HG02571 (cell line): ENCODE results near the gene GABPB1.

Experiments used
- ATAC-seq: cut with Tn5 transposase; IDR thresholded peaks from one replicate; pipeline ENCODE4 v1.9.1; 2021; ENCODE audit warnings: mild to moderate bottlenecking, moderate library complexity; ENCODE audit not compliant: unreplicated experiment

The GABPB1 gene

DNA sequence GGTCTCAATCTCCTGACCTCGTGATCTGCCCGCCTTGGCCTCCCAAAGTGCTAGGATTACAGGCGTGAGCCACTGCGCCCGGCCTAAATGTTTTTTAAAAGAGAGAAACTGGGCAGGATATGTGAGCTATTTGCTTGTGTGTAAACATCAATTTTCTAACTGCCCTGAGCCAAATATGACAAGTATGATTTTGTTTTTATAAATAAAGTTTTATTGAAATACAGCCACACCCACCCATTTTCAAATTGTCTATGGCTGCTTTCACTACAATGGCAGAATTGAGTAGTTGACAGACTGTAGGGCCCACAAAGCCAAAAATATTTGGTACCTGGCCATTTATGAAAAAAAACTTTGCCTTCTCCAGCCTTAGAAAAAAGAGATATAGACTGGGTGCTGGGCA lies 73.6 kb downstream of the GABPB1 start:
- ATAC-seq = no peak

DNA sequence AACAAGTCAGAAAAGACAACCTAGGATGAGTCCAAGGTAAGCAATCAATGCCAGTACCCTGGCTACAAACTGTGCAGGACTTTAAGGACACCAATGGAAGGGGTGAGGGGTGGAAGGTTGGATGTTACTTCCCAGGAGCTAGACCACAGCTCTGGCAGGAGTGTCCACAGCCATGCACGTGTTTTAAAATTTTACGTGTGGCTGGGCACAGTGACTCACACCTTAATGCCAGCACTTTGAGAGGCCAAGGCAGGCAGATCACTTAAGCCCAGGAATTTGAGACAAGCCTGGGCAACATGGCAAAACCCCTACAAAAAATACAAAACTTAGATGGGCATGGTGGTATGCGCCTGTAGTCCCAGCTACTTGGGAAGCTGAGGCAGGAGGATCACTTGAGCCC lies 74.7 kb downstream of the GABPB1 start:
- ATAC-seq = no peak

- no peak for ATAC-seq
Measured at GRCh38 chr15:50278496-50278895, 76.5 kb downstream of the GABPB1 start.

GRCh38 chr15:50277370-50277769 lies 77.6 kb downstream of the GABPB1 start:
- ATAC-seq = no peak

DNA sequence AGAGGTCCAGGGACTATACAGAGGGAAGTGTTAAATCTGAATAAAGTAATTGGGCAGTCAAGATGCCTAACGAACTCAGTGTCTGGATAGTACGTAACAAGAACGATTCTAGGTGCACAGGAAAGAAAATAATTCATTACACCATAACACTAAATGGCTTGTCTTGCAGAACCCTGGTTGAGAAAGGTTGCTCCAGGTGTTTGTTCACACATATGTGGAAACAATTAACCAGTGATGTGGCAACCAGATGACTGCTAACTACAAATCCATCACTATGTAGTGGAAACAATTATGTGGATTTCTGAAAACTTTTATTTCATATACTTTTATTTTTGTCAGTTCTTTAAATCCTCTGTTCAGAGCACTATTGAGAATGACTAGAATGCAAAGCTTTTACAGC lies 79.1 kb downstream of the GABPB1 start:
- ATAC-seq = no peak

- ATAC-seq = no peak
Measured at GRCh38 chr15:50275091-50275490, 79.9 kb downstream of the GABPB1 start.

DNA sequence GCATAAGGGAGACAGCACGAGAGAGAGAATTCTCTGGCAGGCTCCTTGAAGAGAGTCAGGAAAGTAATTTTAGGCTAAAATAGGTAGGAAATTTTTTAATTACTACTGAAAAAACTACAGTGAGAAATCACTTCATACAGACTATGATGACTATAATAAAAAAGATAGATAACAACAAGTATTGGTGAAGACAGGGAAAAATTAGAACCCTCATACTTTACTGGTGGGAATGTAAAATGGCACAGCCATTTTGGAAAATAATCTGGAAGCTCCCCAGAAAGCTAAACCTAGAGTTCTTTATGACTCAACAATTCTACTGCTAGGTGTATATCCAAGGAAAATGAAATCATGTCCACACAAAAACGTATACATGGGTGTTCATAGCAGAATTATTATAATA lies 87.4 kb downstream of the GABPB1 start:
- ATAC-seq = no peak

- no peak for ATAC-seq
Measured at GRCh38 chr15:50265620-50266019, 89.4 kb downstream of the GABPB1 start, which contains the start of gene HDC. TSS of gene HDC (minus strand) at chr15:50265726. CDS start at chr15:50265623, 103 bp downstream.

DNA sequence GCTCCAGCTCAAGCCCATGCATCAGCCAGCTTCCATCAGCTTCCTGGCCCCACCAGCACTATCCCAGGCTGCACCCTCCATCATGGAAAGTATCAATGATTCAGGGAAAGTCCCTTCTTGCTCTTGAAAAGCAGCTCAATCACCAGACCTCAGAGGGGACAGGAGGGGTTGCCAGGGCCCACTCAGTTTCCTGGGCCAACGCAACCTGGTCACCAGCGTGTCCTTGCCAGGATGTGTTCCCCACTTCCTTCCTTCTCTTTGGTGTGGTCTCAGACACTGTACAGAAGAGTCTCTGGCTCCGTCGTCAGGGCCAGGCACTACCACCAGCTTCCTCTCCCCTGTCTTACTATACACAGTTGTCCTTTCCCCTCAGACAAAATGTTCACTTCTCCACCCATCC lies 92.5 kb downstream of the GABPB1 start:
- no peak for ATAC-seq

GRCh38 chr15:50261981-50262380 lies 93.0 kb downstream of the GABPB1 start:
- no peak for ATAC-seq

GRCh38 chr15:50260969-50261496 lies 94.0 kb downstream of the GABPB1 start:
- peak; percentile 45 for ATAC-seq

DNA sequence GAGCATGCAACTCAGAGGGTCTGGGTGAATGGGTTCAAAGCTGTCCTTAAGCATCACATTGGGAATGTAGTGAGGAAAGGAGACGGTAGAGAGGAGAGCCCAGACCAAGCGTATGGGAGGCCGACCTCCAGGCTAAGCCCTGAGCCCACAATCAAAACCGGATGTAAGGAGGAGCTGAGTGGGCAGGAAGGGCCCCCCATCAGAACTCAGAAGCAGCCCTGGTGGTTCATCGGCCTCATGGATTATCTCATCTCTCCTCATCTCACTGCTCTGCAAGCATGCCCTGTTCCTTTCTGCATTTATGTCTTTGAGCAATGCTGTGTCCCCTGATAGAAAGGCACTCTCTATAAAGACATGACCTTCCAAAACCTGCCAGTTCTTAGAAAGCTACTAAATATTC lies 95.7 kb downstream of the GABPB1 start:
- ATAC-seq = no peak

GRCh38 chr15:50257924-50258323 lies 97.1 kb downstream of the GABPB1 start:
- no peak for ATAC-seq

- ATAC-seq = no peak
Measured at GRCh38 chr15:50257332-50257731, 97.7 kb downstream of the GABPB1 start.

GRCh38 chr15:50256188-50257041 lies 98.6 kb downstream of the GABPB1 start:
- ATAC-seq = no peak

DNA sequence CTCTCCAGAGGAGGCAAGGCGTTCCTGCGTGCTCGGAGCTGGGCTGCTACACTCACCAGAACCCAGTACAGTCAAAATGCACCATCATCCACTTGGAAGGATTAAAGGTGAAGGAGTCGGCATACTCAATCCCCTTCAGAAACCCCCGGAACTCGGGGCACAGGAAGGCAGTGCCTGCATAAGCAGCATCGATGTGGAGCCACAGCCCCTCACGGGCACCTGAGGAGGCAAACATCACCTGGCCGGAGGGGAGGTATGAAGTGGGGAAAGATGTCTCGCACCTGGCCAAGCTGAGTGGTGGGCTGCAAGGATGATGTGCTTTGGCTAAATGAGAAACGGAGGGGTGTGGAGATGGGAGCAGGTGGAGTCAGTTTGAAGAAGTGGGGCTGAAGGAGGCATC lies 102.4 kb downstream of the GABPB1 start:
- ATAC-seq = no peak

- no peak for ATAC-seq
Measured at GRCh38 chr15:50251638-50252182, 103.3 kb downstream of the GABPB1 start.

DNA sequence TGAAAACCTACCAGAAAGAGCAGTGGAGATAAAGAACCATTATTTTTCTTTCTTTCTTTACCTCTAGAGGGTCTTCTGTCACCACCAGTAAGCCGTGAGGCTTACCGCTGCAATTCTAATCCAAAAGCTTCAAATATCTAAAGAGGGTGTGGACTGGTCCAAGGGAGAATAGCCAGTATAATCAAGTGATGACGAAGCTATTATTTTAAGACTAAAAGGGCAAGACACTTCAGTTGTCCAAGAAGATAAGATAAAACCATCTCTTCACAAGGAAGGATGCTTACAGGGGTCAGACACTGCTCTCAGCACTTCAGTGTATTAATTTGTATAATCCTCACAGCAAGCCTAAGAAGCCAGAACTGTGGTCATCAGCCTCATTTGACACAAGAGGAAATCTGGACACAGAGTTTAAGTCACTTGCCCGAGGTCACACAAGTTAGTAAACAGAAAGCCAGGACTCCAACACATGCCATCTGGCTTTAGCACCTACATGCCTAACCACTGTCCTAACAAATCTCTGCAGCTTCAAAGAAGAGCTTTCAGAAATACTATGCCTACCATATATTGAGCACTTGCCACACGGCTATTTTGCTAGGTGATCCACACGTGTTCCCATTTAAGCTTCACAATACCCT lies 104.1 kb downstream of the GABPB1 start:
- no peak for ATAC-seq

GRCh38 chr15:50249704-50250103 lies 105.3 kb downstream of the GABPB1 start:
- no peak for ATAC-seq

DNA sequence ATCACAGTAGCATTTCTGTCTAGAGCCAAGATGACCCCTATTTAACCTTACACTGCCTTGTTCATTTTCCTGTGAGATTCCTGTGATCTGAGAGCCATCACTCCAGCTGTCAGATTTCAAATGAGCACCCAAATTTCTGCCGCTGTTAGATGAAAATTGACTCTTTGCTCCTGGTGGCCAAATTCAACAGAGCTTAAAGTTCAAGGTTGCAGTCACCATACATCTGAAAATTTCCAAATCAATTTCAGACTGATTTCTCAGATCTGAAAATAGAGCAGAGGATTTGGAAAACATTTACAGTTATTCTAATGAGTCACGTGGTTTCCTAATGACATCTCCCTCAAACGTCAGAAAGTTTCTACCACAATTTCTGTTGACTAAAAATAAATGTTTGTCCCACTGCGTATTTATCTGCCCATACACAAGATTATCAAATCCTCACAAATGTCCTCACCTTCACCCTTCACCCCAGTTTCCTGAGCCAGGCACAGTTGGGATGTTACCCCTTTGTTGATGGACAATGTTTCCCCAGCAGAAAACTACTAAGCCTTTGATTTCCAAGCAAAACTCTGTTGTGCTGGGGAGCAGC lies 105.9 kb downstream of the GABPB1 start:
- ATAC-seq = no peak
